ENCODE measurements around the gene SNRPD3. TPM values are rescaled to one million over a fixed set of nuclear protein-coding genes. Genes with fewer than 3 reads are reported as not detected.

Gene SNRPD3
- total and polyA plus RNA-seq, 8 donors, result 62.7 to 187 (median 172) TPM

- Histone ChIP-seq H3K27ac (no peak overlapping the region), H3K4me1 (peaks cover 0 to 6% of the 10 kb centered on the region in 2 donors), H3K9me3 (no peaks in the 10 kb centered on the region), H3K36me3 (peaks cover 0 to 28% of the 10 kb centered on the region in 2 donors), H3K27me3 (no peaks in the 10 kb centered on the region), H3K4me3 (no peak overlapping the region)
- TF ChIP-seq CTCF (IDR thresholded peaks at IDR 0.05), result no peak
- peak in 2 of 4 donors; percentile 64 to 67 for DNase-seq
- intact Hi-C loops (cut with DNase I), result no loop called here
- ATAC-seq, result peak; percentile 49
Measured at GRCh38 chr22:24583221-24584165, 27.7 kb downstream of the SNRPD3 start.

- H3K27ac ChIP-seq, result no peak overlapping the region
- peak in 1 of 4 donors; percentile 18 for DNase-seq
- no peaks in the 10 kb centered on the region for H3K27me3 ChIP-seq
Measured at GRCh38 chr22:24584166-24584790, 28.5 kb downstream of the SNRPD3 start.

GRCh38 chr22:24584871-24585411 is 29.1 kb downstream of the SNRPD3 start:
- no peak for TF ChIP-seq CTCF (IDR thresholded peaks at IDR 0.05)
- Histone ChIP-seq H3K36me3 (peaks cover 0 to 38% of the 10 kb centered on the region in 2 donors), H3K4me3 (no peak overlapping the region), H3K27ac (no peak overlapping the region), H3K4me1 (peaks cover 0 to 6% of the 10 kb centered on the region in 2 donors), H3K9me3 (no peaks in the 10 kb centered on the region), H3K27me3 (no peaks in the 10 kb centered on the region)
- intact Hi-C loops (cut with DNase I), result no loop called here
- ATAC-seq, result no peak
- DNase-seq, result peak in 1 of 4 donors; percentile 61

More at GRCh38 chr22:24584166-24584790, 28.5 kb downstream of the SNRPD3 start:
- no peak for ATAC-seq
- Histone ChIP-seq H3K36me3 (peaks cover 0 to 34% of the 10 kb centered on the region in 2 donors), H3K4me1 (peaks cover 0 to 6% of the 10 kb centered on the region in 2 donors), H3K9me3 (no peaks in the 10 kb centered on the region), H3K4me3 (no peak overlapping the region)
- no peak for TF ChIP-seq CTCF (IDR thresholded peaks at IDR 0.05)
- intact Hi-C loops (cut with DNase I), result no loop called here

DNA sequence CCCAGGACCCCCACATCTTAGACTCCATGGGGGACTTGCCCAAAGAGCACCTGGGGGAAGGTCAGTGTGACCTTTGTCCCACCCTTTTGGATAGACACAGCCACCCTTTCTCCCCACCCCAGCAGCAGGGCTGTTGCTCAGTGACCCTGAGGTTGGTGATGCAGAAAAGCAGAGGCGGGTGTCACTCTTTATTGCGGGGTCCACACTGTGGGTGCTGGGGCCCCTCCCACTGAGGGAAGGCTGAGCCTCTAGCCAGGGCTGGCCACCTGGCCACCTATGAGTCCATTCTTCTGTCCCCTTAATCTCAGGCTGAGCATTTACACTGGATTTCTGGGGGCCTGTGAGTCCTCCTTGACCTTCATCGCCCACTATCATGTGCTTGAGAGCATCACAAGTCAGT is 29.7 kb downstream of the SNRPD3 start:
- H3K27ac ChIP-seq, result no peak overlapping the region
- peaks cover 0 to 38% of the 10 kb centered on the region in 2 donors for H3K36me3 ChIP-seq
- DNase-seq (no peak), ATAC-seq (no peak)
- intact Hi-C loops (cut with DNase I), result no loop called here
- no peaks in the 10 kb centered on the region for H3K9me3 ChIP-seq
- H3K4me1 ChIP-seq, result peaks cover 0 to 6% of the 10 kb centered on the region in 2 donors
- no peak overlapping the region for H3K4me3 ChIP-seq
- no peaks in the 10 kb centered on the region for H3K27me3 ChIP-seq
- TF ChIP-seq CTCF (IDR thresholded peaks at IDR 0.05), result no peak
